WTC11 (cell line): Measurements from ENCODE around the gene TNIK. TPM values are rescaled to one million over a fixed set of nuclear protein-coding genes. Genes with fewer than 3 reads are reported as not detected.

Experiments used
- ATF6 ChIP-seq: sonication (generic); formaldehyde crosslinking; IDR thresholded peaks from 2 replicates; pipeline ENCODE4 v1.8.1; 2023; ENCODE audit warnings: mild to moderate bottlenecking, missing genetic modification reagents
- CTCF ChIP-seq: fragments of 200-600 bp; IDR thresholded peaks from 2 replicates; pipeline ENCODE4 v1.8.0; 2022; ENCODE audit warnings: antibody characterized with exemption
- E2F1 ChIP-seq: sonication (generic); formaldehyde crosslinking; IDR thresholded peaks from 2 replicates; pipeline ENCODE4 v1.8.0; 2022; ENCODE audit warnings: mild to moderate bottlenecking, missing genetic modification reagents
- EMX1 ChIP-seq: fragments of 250-450 bp; sonication (Bioruptor Pico); IDR thresholded peaks from 2 replicates; pipeline ENCODE4 v1.8.0; 2021; ENCODE audit warnings: mild to moderate bottlenecking
- ERG ChIP-seq: fragments of 250-450 bp; sonication (Bioruptor Pico); IDR thresholded peaks from 2 replicates; pipeline ENCODE4 v1.8.0; 2021; ENCODE audit warnings: mild to moderate bottlenecking
- ESRRA ChIP-seq: sonication (generic); formaldehyde crosslinking; IDR thresholded peaks from 2 replicates; pipeline ENCODE4 v1.8.1; 2022; ENCODE audit warnings: mild to moderate bottlenecking, missing genetic modification reagents, borderline replicate concordance
- ETV6 ChIP-seq: sonication (generic); formaldehyde crosslinking; IDR thresholded peaks from 2 replicates; pipeline ENCODE4 v1.8.1; 2022; ENCODE audit warnings: mild to moderate bottlenecking, missing genetic modification reagents
- FOXP4 ChIP-seq: sonication (generic); formaldehyde crosslinking; IDR thresholded peaks from 2 replicates; pipeline ENCODE4 v1.8.0; 2022; ENCODE audit warnings: mild to moderate bottlenecking, missing genetic modification reagents
- HMGA2 ChIP-seq: fragments of 250-450 bp; sonication (Bioruptor Pico); IDR thresholded peaks from 2 replicates; pipeline ENCODE4 v1.4.0; 2021; ENCODE audit warnings: mild to moderate bottlenecking, moderate library complexity
- IRF2 ChIP-seq: sonication (generic); formaldehyde crosslinking; IDR thresholded peaks from 2 replicates; pipeline ENCODE4 v1.8.0; 2022; ENCODE audit warnings: low read depth, missing genetic modification reagents, borderline replicate concordance
- JAZF1 ChIP-seq: fragments of 250-450 bp; sonication (Bioruptor Pico); IDR thresholded peaks from 2 replicates; pipeline ENCODE4 v1.9.0; 2021; ENCODE audit warnings: moderate library complexity, mild to moderate bottlenecking, inconsistent platforms
- JUN ChIP-seq: sonication (generic); formaldehyde crosslinking; IDR thresholded peaks from 2 replicates; pipeline ENCODE4 v1.8.0; 2023; ENCODE audit warnings: mild to moderate bottlenecking, missing genetic modification reagents
- MXD4 ChIP-seq: fragments of 250-450 bp; sonication (Bioruptor Pico); IDR thresholded peaks from 2 replicates; pipeline ENCODE4 v1.8.0; 2021; ENCODE audit warnings: mild to moderate bottlenecking, moderate library complexity, borderline replicate concordance
- MYBL2 ChIP-seq: sonication (generic); formaldehyde crosslinking; IDR thresholded peaks from 2 replicates; pipeline ENCODE4 v1.8.1; 2023; ENCODE audit warnings: mild to moderate bottlenecking, moderate library complexity, missing genetic modification reagents
- NR2C2 ChIP-seq: sonication (generic); formaldehyde crosslinking; IDR thresholded peaks from 2 replicates; pipeline ENCODE4 v1.8.0; 2022; ENCODE audit warnings: mild to moderate bottlenecking, missing genetic modification reagents
- OVOL2 ChIP-seq: fragments of 250-450 bp; sonication (Bioruptor Pico); IDR thresholded peaks from 2 replicates; pipeline ENCODE4 v1.9.0; 2021; ENCODE audit warnings: mild to moderate bottlenecking, borderline replicate concordance
- PRRX2 ChIP-seq: fragments of 250-450 bp; sonication (Bioruptor Pico); IDR thresholded peaks from 2 replicates; pipeline ENCODE4 v1.8.0; 2021; ENCODE audit warnings: mild to moderate bottlenecking
- SMAD3 ChIP-seq: sonication (generic); formaldehyde crosslinking; IDR thresholded peaks from 2 replicates; pipeline ENCODE4 v1.8.0; 2022; ENCODE audit warnings: missing genetic modification reagents, mild to moderate bottlenecking, borderline replicate concordance
- USF1 ChIP-seq: sonication (generic); formaldehyde crosslinking; IDR thresholded peaks from 2 replicates; pipeline ENCODE4 v1.8.0; 2022; ENCODE audit warnings: mild to moderate bottlenecking, missing genetic modification reagents
- ZMAT4 ChIP-seq: fragments of 250-450 bp; sonication (Bioruptor Pico); IDR thresholded peaks from 2 replicates; pipeline ENCODE4 v1.9.0; 2021; ENCODE audit warnings: mild to moderate bottlenecking
- ZNF416 ChIP-seq: fragments of 250-450 bp; sonication (Bioruptor Pico); IDR thresholded peaks from 2 replicates; pipeline ENCODE4 v1.9.0; 2021; ENCODE audit warnings: mild to moderate bottlenecking, inconsistent platforms
- ZNF512 ChIP-seq: sonication (generic); formaldehyde crosslinking; IDR thresholded peaks from 2 replicates; pipeline ENCODE4 v1.8.1; 2022; ENCODE audit warnings: missing genetic modification reagents, borderline replicate concordance
- ZNF532 ChIP-seq: fragments of 250-450 bp; sonication (Bioruptor Pico); IDR thresholded peaks from 2 replicates; pipeline ENCODE4 v1.9.0; 2021; ENCODE audit warnings: mild to moderate bottlenecking, borderline replicate concordance
- ZNF671 ChIP-seq: fragments of 250-450 bp; sonication (Bioruptor Pico); IDR thresholded peaks from 2 replicates; pipeline ENCODE4 v1.8.0; 2021; ENCODE audit warnings: mild to moderate bottlenecking
- total RNA-seq: library from RNA; stranded (reverse); gene quantifications from 3 replicates; pipeline ENCODE4 v1.2.3, GENCODE V29; 2021

The TNIK gene
- total RNA-seq, 1 experiment from 2014 or later = 50.3 TPM

- TF ChIP-seq CTCF = no peak
- TF ChIP-seq EMX1 (CRISPR knock-in tag) = no peak
- no peak for TF ChIP-seq ATF6 (CRISPR knock-in tag)
- TF ChIP-seq NR2C2 = 0 out of 2 replicates have a peak, but pooled peaks have one; percentile 15
- peak; percentile 4; the same call in 1 of the 2 replicates for TF ChIP-seq MYBL2
- no peak for TF ChIP-seq OVOL2 (CRISPR knock-in tag)
- TF ChIP-seq HMGA2 (CRISPR knock-in tag) = no peak
- TF ChIP-seq SMAD3 (CRISPR knock-in tag) = no peak
- no peak for TF ChIP-seq PRRX2 (CRISPR knock-in tag)
- no peak for TF ChIP-seq USF1 (CRISPR knock-in tag)
- no peak for TF ChIP-seq IRF2 (CRISPR knock-in tag)
- no peak for TF ChIP-seq JUN (CRISPR knock-in tag)
- no peak for TF ChIP-seq ESRRA (CRISPR knock-in tag)
- TF ChIP-seq ZNF512 (CRISPR knock-in tag) = no peak
- TF ChIP-seq ERG = no peak
- no peak for TF ChIP-seq ZMAT4 (CRISPR knock-in tag)
- TF ChIP-seq ZNF532 (CRISPR knock-in tag) = no peak
- no peak for TF ChIP-seq MXD4 (CRISPR knock-in tag)
- TF ChIP-seq ETV6 (CRISPR knock-in tag) = peak; percentile 81; the same call in 1 of the 2 replicates
- TF ChIP-seq JAZF1 (CRISPR knock-in tag) = no peak
- peak; percentile 67; the same call in 1 of the 2 replicates for TF ChIP-seq FOXP4 (CRISPR knock-in tag)
- no peak for TF ChIP-seq E2F1
- no peak for TF ChIP-seq ZNF416 (CRISPR knock-in tag)
- no peak for TF ChIP-seq ZNF671 (CRISPR knock-in tag)
Observed at GRCh38 chr3:171459942-171460724, at the start of gene TNIK (continued).
